AG09309 (cell line): ENCODE results near the gene UBE2S.
"Not testable (repeated sequence)": the region's sequence is repeated elsewhere in the genome, so short reads cannot be mapped to it uniquely, and the experiment has no call there.

Experiments used
- DNase-seq: peaks from one replicate; pipeline ENCODE4 v3.0.0-alpha.2; 2010; ENCODE audit warnings: low read depth
- H3K4me3 ChIP-seq: 2 replicates; pipeline ENCODE4 v1.5.1; 2011; ENCODE audit warnings: mild to moderate bottlenecking, low read depth, low read length, moderate library complexity; ENCODE audit not compliant: control insufficient read depth
- TF ChIP-seq, protein P1 (sequence below): IDR thresholded peaks from 2 replicates; pipeline ENCODE4 v1.5.1; 2011; ENCODE audit warnings: mild to moderate bottlenecking, low read depth, low read length, inconsistent platforms; ENCODE audit not compliant: insufficient read depth, control insufficient read depth; ENCODE audit errors: missing control alignments

UBE2S gene

DNA sequence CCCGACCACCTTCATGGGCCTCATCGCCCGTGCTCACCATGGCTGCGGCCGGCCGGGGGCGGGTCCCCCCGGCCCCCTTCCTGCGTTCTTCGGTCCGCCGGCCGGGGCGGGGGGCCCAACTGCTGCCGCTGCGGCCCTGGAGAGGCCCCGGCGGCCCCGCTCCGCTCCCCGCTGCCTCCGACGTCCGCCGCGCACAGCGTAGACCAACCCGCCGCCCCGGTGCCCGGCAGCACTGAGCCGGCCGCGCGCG lies at the start of gene UBE2S:
Gene UBE2S (minus strand): TSS at position 239 of the 250 bp plus-strand sequence. CDS start 199 bp downstream, at position 40.
- peak within 1 kb of the TSS; percentile 80 for H3K4me3 ChIP-seq
- DNase-seq: not testable (repeated sequence)

DNA sequence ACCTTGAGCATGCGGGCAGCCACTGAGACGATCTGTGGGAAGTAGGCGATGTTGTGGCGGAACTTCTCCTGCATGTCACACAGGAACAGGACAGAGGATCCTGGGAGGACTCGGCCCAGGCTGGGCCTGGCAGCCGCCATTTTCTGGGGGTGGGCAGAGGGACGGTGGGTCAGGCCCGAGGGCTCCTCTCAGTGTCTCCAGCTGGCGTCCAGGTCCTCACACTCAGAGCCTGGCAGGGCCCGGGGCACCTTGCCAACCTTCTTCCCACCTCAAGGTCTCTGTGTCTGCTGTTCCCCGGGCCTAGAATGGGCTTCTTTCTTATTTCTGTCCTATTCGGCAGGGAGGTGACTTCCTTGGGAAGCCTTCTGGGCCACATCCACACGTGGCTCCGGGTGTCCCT lies 48.8 kb upstream of the UBE2S start:
- TF ChIP-seq, protein P1, sequence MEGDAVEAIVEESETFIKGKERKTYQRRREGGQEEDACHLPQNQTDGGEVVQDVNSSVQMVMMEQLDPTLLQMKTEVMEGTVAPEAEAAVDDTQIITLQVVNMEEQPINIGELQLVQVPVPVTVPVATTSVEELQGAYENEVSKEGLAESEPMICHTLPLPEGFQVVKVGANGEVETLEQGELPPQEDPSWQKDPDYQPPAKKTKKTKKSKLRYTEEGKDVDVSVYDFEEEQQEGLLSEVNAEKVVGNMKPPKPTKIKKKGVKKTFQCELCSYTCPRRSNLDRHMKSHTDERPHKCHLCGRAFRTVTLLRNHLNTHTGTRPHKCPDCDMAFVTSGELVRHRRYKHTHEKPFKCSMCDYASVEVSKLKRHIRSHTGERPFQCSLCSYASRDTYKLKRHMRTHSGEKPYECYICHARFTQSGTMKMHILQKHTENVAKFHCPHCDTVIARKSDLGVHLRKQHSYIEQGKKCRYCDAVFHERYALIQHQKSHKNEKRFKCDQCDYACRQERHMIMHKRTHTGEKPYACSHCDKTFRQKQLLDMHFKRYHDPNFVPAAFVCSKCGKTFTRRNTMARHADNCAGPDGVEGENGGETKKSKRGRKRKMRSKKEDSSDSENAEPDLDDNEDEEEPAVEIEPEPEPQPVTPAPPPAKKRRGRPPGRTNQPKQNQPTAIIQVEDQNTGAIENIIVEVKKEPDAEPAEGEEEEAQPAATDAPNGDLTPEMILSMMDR: no peak
- no peak overlapping the region for H3K4me3 ChIP-seq
- DNase-seq: no peak

DNA sequence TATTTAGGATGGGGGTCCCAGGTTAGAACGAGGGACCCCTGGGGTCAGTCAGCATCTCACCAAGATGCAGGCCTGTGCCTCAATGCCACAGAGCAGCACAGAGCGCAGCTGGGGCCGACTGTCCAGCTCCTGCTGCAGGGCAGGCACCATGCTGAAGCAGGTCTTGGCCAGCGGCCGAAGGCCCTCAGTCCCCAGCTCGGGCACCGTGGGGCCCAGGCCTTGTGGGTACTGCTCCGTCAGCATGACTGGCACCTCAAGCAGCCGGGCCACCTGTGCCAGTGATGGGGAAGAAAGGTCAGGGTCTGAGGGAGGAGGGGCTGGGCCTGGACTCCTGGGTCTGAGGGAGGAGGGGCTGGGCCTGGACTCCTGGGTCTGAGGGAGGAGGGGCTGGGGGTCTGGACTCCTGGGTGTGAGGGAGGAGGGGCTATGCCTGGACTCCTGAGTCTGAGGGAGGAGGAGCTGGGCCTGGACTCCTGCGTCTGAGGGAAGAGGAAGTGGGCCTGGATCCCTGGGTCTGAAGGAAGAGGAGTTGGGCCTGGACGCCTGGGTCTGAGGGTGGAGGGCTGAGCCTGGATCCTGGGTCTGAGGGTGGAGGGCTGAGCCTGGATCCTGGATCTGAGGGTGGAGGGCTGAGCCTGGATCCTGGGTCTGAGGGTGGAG lies 48.1 kb upstream of the UBE2S start:
- TF ChIP-seq, protein P1: no peak

DNA sequence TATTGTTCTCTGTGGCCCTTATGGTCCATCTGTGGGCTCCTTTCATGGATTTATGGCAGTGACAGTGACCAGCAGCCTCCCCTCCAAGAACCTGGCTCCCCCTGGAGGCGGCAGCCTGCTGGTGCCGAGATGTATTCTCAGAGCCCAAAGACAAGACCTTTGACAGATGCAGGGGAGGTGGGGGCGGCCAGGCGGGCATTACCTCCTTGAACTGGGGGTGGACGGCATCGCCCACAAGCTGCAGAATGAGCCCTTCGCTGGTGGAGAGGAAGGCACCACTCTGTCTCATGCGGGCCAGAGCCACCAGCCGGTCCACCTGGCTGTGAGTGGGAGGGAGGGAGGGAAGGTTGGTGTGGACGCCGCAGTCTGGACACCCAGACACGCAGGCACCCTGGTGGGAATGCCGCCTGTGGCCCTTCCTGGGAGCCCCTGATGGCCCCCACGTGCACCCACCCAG lies 47.2 kb upstream of the UBE2S start:
- H3K4me3 ChIP-seq: no peak overlapping the region
- TF ChIP-seq, protein P1: peak; percentile 82
- DNase-seq: no peak

More for the DNA sequence above, 48.1 kb upstream of the UBE2S start:
- no peak overlapping the region for H3K4me3 ChIP-seq
- no peak for DNase-seq

DNA sequence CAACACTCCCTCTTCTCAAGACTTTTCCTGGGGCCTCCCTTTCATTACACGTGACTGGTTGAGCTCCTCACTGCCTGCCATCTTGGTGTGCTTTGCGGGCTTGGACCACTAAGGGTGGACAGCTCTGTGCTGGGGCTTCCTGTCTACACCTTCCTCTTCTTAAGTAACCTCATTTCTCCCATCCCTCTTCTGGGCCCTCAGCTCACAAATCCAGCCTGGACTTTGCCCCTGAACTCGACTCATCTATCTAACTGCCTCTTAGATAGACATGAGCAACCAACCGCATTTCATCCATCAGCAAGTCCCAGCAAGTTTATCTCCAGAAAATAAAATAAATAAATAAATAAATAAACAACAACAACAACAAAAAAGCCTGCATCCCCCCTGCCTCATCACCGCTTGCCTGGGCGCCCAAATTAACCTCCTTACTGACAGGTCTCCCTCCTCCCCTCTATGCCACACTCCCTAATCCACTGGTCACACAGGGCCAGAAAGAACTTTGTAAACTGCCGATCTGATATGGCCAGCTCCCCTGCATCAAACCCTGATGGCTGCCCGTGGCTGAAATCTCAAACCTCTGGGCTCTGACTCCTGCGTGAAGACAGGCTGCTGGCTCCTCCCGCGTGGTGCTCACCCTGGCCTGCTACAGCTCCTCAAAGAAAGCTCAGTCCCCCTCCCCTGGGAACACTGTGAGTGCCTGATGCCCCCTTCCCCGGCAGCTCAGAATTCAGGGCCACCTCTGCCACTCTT lies 46.1 kb upstream of the UBE2S start:
- H3K4me3 ChIP-seq: no peak overlapping the region
- DNase-seq: no peak
- TF ChIP-seq, protein P1: no peak

DNA sequence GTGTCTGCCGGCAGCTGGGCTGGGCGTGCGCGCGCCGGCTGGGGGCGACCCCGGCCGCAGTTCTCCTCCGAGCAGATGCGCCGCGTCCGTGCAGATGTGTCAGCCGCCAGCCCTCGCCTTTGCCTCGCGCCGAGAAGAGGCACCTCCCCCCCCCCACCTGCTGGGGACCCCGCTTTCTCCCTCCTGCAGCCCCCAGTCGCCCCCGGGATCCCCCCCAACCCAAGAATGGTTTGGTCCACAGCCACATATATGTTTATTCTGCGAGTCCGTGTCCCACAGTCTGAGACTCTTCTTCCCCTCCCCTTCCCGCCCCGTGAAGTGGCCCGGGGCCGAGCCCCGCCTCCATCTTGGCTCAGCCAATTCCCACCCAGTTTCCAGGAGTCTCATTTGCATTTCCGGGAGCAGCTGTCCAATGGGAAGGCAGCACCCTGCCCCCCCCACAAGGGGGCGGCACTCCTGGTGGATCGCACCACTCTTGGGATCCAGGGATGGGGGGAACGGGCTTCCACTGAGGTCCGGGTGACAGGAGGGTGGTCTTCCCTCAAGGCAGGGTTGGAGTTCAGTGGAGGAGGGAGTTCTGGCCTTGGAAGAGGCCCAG lies 45.3 kb upstream of the UBE2S start:
- TF ChIP-seq, protein P1: no peak
- no peak overlapping the region for H3K4me3 ChIP-seq
- no peak for DNase-seq
